GM23338 (cell line): Measurements from ENCODE around the gene NDUFB2.

Experiments
- CTCF ChIP-seq, 2 experiments: fragments of 200-600 bp in 1 of 2; sonication (generic) in 1 of 2; conservative IDR thresholded peaks; 2 replicates each; pipeline versions ENCODE4 v1.5.1 to v1.6.1; 2016 to 2017; ENCODE audit warnings: antibody characterized with exemption in 2 of 2, low read depth in 2 of 2, mild to moderate bottlenecking in 2 of 2, moderate library complexity in 1 of 2
- EZH2 ChIP-seq: fragments of 200-600 bp; sonication (generic); IDR thresholded peaks from one replicate; pipeline ENCODE4 v1.8.0; 2017; ENCODE audit warnings: antibody characterized with exemption, mild to moderate bottlenecking, low read depth; ENCODE audit not compliant: unreplicated experiment
- EZH2phosphoT487 ChIP-seq: fragments of 200-600 bp; sonication (generic); IDR thresholded peaks from one replicate; pipeline ENCODE4 v1.8.1; 2018; ENCODE audit warnings: antibody characterized with exemption; ENCODE audit not compliant: unreplicated experiment
- POLR2AphosphoS5 ChIP-seq: IDR thresholded peaks from 2 replicates; pipeline ENCODE4 v1.6.1; 2016; ENCODE audit warnings: antibody characterized with exemption, low read depth
- STAT1 ChIP-seq: IDR thresholded peaks from one replicate; pipeline ENCODE4 v1.6.1; 2016; ENCODE audit warnings: antibody characterized with exemption; ENCODE audit not compliant: unreplicated experiment
- ZNF114 ChIP-seq: fragments of 250-450 bp; sonication (Bioruptor Pico); IDR thresholded peaks from 2 replicates; pipeline ENCODE4 v1.5.0; 2020; ENCODE audit warnings: mild to moderate bottlenecking, moderate library complexity

- TF ChIP-seq EZH2 (no peak), ZNF114 (CRISPR knock-in tag) (no peak), CTCF (conservative IDR thresholded peaks at IDR 0.05; ENCODE audit: low read depth in 2 of 2) (no peak), POLR2AphosphoS5 (no peak), STAT1 (no peak), EZH2phosphoT487 (no peak)
Measured at GRCh38 chr7:140707132-140707531, 10.6 kb downstream of the NDUFB2 start.
